Renal pelvis (tissue), 4 donors: ENCODE data around the gene IL10. TPM values are rescaled to one million over a fixed set of nuclear protein-coding genes. Genes with fewer than 3 reads are reported as not detected.
"Not testable (repeated sequence)": the region's sequence is repeated elsewhere in the genome, so short reads cannot be mapped to it uniquely, and the experiment has no call there.

Experiments
- DNase-seq: peaks from one replicate; pipeline ENCODE4 v3.0.0-alpha.2; 2013
- polyA plus RNA-seq, 3 donors: library from polyadenylated mRNA; unstranded; fragments of 120-200 nt; gene quantifications; one replicate each; pipeline ENCODE4 v1.2.1, GENCODE V29; 2013; ENCODE audit not compliant: insufficient read length in 3 of 3

Gene IL10
- polyA plus RNA-seq, 3 donors: 0.07 to 0.65 (median 0.23) TPM

GRCh38 chr1:206766251-206766856 is 5.9 kb downstream of the IL10 start:
- DNase-seq: no peak

- not testable (repeated sequence) for DNase-seq
Observed at GRCh38 chr1:206765771-206766170, 6.5 kb downstream of the IL10 start.

- DNase-seq: not testable (repeated sequence)
Observed at GRCh38 chr1:206762741-206763364, 9.4 kb downstream of the IL10 start.

GRCh38 chr1:206761159-206761768 is 11.0 kb downstream of the IL10 start:
- DNase-seq: no peak

GRCh38 chr1:206760590-206760989 is 11.7 kb downstream of the IL10 start:
- no peak for DNase-seq

- DNase-seq: no peak
Observed at GRCh38 chr1:206757524-206758266, 14.6 kb downstream of the IL10 start.

GRCh38 chr1:206754011-206754410 is 18.3 kb downstream of the IL10 start:
- no peak for DNase-seq

- DNase-seq: no peak
Observed at GRCh38 chr1:206753141-206753540, 19.2 kb downstream of the IL10 start.

- no peak for DNase-seq
Observed at GRCh38 chr1:206752481-206752880, 19.8 kb downstream of the IL10 start.

- no peak for DNase-seq
Observed at GRCh38 chr1:206751891-206752290, 20.4 kb downstream of the IL10 start.

GRCh38 chr1:206748348-206749030 is 23.8 kb downstream of the IL10 start:
- no peak for DNase-seq

GRCh38 chr1:206745301-206745700 is 27.0 kb downstream of the IL10 start:
- no peak for DNase-seq

GRCh38 chr1:206744683-206745082 is 27.6 kb downstream of the IL10 start:
- no peak for DNase-seq

GRCh38 chr1:206742719-206743383 is 29.4 kb downstream of the IL10 start:
- no peak for DNase-seq

GRCh38 chr1:206741142-206741701 is 31.1 kb downstream of the IL10 start:
- DNase-seq: no peak

GRCh38 chr1:206739411-206740076 is 32.8 kb downstream of the IL10 start:
- no peak for DNase-seq

- DNase-seq: no peak
Observed at GRCh38 chr1:206738370-206739366, 33.6 kb downstream of the IL10 start.

GRCh38 chr1:206737729-206738201 is 34.5 kb downstream of the IL10 start:
- DNase-seq: no peak
